HG03097 (cell line): ENCODE results near the gene PKIB.
"Not testable (repeated sequence)": the region's sequence is repeated elsewhere in the genome, so short reads cannot be mapped to it uniquely, and the experiment has no call there.

Experiments used
- ATAC-seq: cut with Tn5 transposase; IDR thresholded peaks from one replicate; pipeline ENCODE4 v1.9.1; 2021; ENCODE audit not compliant: unreplicated experiment, low FRiP score

PKIB gene

GRCh38 chr6:122620428-122620827 lies 10.2 kb downstream of the PKIB start:
- ATAC-seq, result no peak

GRCh38 chr6:122620902-122621301 lies 10.7 kb downstream of the PKIB start:
- ATAC-seq, result no peak

- no peak for ATAC-seq
Measured at GRCh38 chr6:122621638-122622037, 11.4 kb downstream of the PKIB start.

GRCh38 chr6:122622479-122622878 lies 12.3 kb downstream of the PKIB start:
- no peak for ATAC-seq

GRCh38 chr6:122623279-122623678 lies 13.1 kb downstream of the PKIB start:
- ATAC-seq, result no peak

GRCh38 chr6:122624853-122625252 lies 14.6 kb downstream of the PKIB start:
- no peak for ATAC-seq

GRCh38 chr6:122628714-122629113 lies 18.5 kb downstream of the PKIB start:
- ATAC-seq, result no peak

GRCh38 chr6:122631571-122632249 lies 21.5 kb downstream of the PKIB start:
- ATAC-seq, result no peak

GRCh38 chr6:122640366-122640765 lies 30.2 kb downstream of the PKIB start:
- no peak for ATAC-seq

GRCh38 chr6:122641819-122642218 lies 31.6 kb downstream of the PKIB start:
- ATAC-seq, result no peak

- ATAC-seq, result not testable (repeated sequence)
Measured at GRCh38 chr6:122642604-122643003, 32.4 kb downstream of the PKIB start.

- ATAC-seq, result no peak
Measured at GRCh38 chr6:122645256-122645655, 35.1 kb downstream of the PKIB start.

- no peak for ATAC-seq
Measured at GRCh38 chr6:122647765-122648164, 37.6 kb downstream of the PKIB start.

- no peak for ATAC-seq
Measured at GRCh38 chr6:122648726-122649125, 38.5 kb downstream of the PKIB start.

- no peak for ATAC-seq
Measured at GRCh38 chr6:122649701-122650100, 39.5 kb downstream of the PKIB start.

GRCh38 chr6:122650403-122650802 lies 40.2 kb downstream of the PKIB start:
- ATAC-seq, result no peak

GRCh38 chr6:122651031-122651430 lies 40.8 kb downstream of the PKIB start:
- no peak for ATAC-seq

GRCh38 chr6:122651604-122652003 lies 41.4 kb downstream of the PKIB start:
- no peak for ATAC-seq

GRCh38 chr6:122652431-122652830 lies 42.2 kb downstream of the PKIB start:
- ATAC-seq, result no peak

- ATAC-seq, result no peak
Measured at GRCh38 chr6:122653094-122653493, 42.9 kb downstream of the PKIB start.

GRCh38 chr6:122654012-122654411 lies 43.8 kb downstream of the PKIB start:
- ATAC-seq, result no peak

GRCh38 chr6:122657601-122658000 lies 47.4 kb downstream of the PKIB start:
- ATAC-seq, result no peak

GRCh38 chr6:122660296-122660695 lies 50.1 kb downstream of the PKIB start:
- ATAC-seq, result no peak
